H1 (cell line): Measurements from ENCODE around the gene NCF4. TPM values are rescaled to one million over a fixed set of nuclear protein-coding genes. Genes with fewer than 3 reads are reported as not detected.

Source experiments
- BACH1 ChIP-seq: IDR thresholded peaks from 2 replicates; pipeline ENCODE4 v1.6.1; 2012; ENCODE audit warnings: low read length, improper control_type of control experiment
- CHD1 ChIP-seq: IDR thresholded peaks from 2 replicates; pipeline ENCODE4 v1.6.1; 2012; ENCODE audit warnings: low read depth, low read length, improper control_type of control experiment
- GTF2F1 ChIP-seq: IDR thresholded peaks from 2 replicates; pipeline ENCODE4 v1.6.1; 2012; ENCODE audit warnings: low read depth, low read length, improper control_type of control experiment, borderline replicate concordance
- KDM4A ChIP-seq: IDR thresholded peaks from one replicate; pipeline ENCODE4 v1.7.1; 2012; ENCODE audit warnings: low read depth, mild to moderate bottlenecking, moderate library complexity, low read length, inconsistent platforms; ENCODE audit not compliant: severe bottlenecking
- POLR2AphosphoS5 ChIP-seq: IDR thresholded peaks from 2 replicates; pipeline ENCODE4 v1.6.1; 2011; ENCODE audit warnings: low read depth, low read length
- RAD21 ChIP-seq, 2 experiments: IDR thresholded peaks in 1 of 2; conservative IDR thresholded peaks in 1 of 2; 2 replicates each; pipeline ENCODE4 v1.6.1; 2011; ENCODE audit warnings: low read depth in 2 of 2, low read length in 2 of 2, improper control_type of control experiment in 1 of 2, inconsistent platforms in 1 of 2, mild to moderate bottlenecking in 1 of 2, moderate library complexity in 1 of 2
- RNF2 ChIP-seq: fragments of 200-900, 300-1000 bp; sonication (generic); IDR thresholded peaks from 2 replicates; pipeline ENCODE4 v1.7.1; 2016; ENCODE audit warnings: borderline replicate concordance, low read depth, mild to moderate bottlenecking, antibody characterized with exemption, low read length; ENCODE audit not compliant: poor library complexity, severe bottlenecking; ENCODE audit errors: missing control alignments
- SIN3A ChIP-seq, 2 experiments: IDR thresholded peaks in 1 of 2; conservative IDR thresholded peaks in 1 of 2; 2 replicates each; pipeline ENCODE4 v1.6.1; 2011 to 2012; ENCODE audit warnings: low read length in 2 of 2, improper control_type of control experiment in 1 of 2, low read depth in 1 of 2, mild to moderate bottlenecking in 1 of 2
- SIRT6 ChIP-seq: IDR thresholded peaks from one replicate; pipeline ENCODE4 v1.7.1; 2012; ENCODE audit warnings: low read length, inconsistent platforms
- SP2 ChIP-seq: IDR thresholded peaks from 2 replicates; pipeline ENCODE4 v1.6.1; 2012; ENCODE audit warnings: mild to moderate bottlenecking, low read length, inconsistent platforms
- TAF1 ChIP-seq: IDR thresholded peaks from 2 replicates; pipeline ENCODE4 v1.6.1; 2011; ENCODE audit warnings: mild to moderate bottlenecking, low read depth, low read length
- polyA plus RNA-seq, 7 experiments: library from polyadenylated mRNA; depleted of rRNA in 3 of 7; stranded (reverse) in 5 of 7; unstranded in 2 of 7; fragments of >200 nt in 5 of 7; fragments of 200-250 nt in 2 of 7; gene quantifications; 1 replicate in 5 of 7; 2 replicates in 1 of 7; 4 replicates in 1 of 7; pipeline versions ENCODE4 v1.2.1 to v1.2.3, GENCODE V29; 2011 to 2013; ENCODE audit warnings: missing spikeins in 2 of 7, mixed read lengths in 2 of 7
- total RNA-seq: library from RNA; stranded (reverse); fragmentation: NEBNext Ultra II Directional; extraction: Animal tissue kit (Norgen Biotek cat#: 25700); gene quantifications from 2 replicates; pipeline ENCODE4 v1.2.1, GENCODE V29; 2021

Gene NCF4
- total and polyA plus RNA-seq, 2 of the 8 experiments (the other 6 are each of a cell fraction or from before 2014, with no cell fraction given), result 0.20 TPM; not detected in 1

DNA sequence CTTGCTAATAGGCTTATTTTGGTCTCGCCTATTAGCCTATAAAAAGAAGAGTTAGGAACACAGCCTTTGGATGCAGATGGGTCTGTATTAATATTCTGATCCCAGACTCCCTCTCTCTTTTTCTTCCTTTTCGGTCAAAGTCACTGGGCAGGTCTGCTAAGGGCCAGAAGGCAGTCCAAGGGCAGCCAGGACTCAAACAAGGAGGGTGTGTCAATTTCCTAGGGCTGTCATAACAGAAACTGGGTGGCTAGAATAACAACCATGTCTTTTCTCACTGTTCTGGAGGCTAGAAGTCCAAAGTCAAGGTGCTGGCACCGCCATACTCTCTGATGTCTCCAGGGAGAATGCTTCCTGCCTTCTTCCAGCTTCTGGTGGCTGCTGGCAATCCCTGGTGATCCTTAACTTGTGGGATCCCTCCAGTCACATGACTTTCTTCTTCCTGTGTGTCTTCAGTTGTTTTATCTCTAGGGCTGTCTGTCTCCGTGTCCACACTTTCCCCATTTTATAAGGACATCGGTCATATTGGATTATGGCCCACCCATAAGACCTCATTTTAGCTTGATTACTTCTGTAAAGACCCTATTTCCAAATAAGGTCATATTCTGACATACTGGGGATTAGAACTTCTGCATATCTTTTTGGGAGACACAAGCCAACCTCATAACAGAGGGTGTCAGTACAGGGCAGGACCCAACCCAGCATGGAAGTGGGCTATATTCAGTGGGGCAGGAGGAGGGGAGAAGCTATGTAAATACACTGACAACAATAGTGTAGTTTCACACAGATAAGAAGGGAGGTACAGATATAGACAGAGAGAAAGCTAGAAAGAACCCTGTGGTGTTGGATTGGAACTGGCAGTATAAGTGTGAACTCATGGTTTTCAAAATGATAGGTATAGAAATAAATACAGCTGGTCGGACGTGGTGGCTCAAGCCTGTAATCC, 46.7 kb downstream of the NCF4 start (continued):
- TF ChIP-seq RNF2 (no peak), SIRT6 (no peak), TAF1 (no peak), GTF2F1 (no peak), CHD1 (no peak), RAD21 (IDR thresholded peaks at IDR 0.05 in 1 of 2, conservative IDR thresholded peaks at IDR 0.05 in 1 of 2; ENCODE audit: low read depth in 2 of 2, low read length in 2 of 2) (no peak), SP2 (no peak), KDM4A (no peak), BACH1 (no peak), SIN3A (conservative IDR thresholded peaks at IDR 0.05 in 1 of 2, IDR thresholded peaks at IDR 0.05 in 1 of 2; ENCODE audit: low read depth in 1 of 2, low read length in 2 of 2) (no peak), POLR2AphosphoS5 (no peak)
